AG04449 (cell line): Measurements from ENCODE around the gene TTLL11.

Experiments
- CTCF ChIA-PET: fragments of 350-600 bp; formaldehyde crosslinking; extraction: SDS; loops from one replicate; lab custom pipeline; 2021; ENCODE audit warnings: antibody characterized with exemption; lab: Yijun Ruan, JAX
- POLR2A ChIA-PET: fragments of 400-600, 350-600 bp; formaldehyde crosslinking; extraction: SDS; loops from one replicate; lab custom pipeline; 2020; ENCODE audit warnings: antibody characterized with exemption, inconsistent platforms; lab: Yijun Ruan, JAX
- DNase-seq: peaks from one replicate; pipeline ENCODE4 v3.0.0-alpha.2; 2010; ENCODE audit warnings: low read depth, low spot score
- H3K4me3 ChIP-seq: 2 replicates; pipeline ENCODE4 v1.5.1; 2011; ENCODE audit warnings: low read depth, mild to moderate bottlenecking, control low read depth, low read length
- TF ChIP-seq, protein P1 (sequence below): IDR thresholded peaks from one replicate; pipeline ENCODE4 v1.5.1; 2011; ENCODE audit warnings: mild to moderate bottlenecking, moderate library complexity, low read length, control low read depth, inconsistent platforms; ENCODE audit not compliant: insufficient read depth; ENCODE audit errors: missing control alignments

TTLL11 gene

DNA sequence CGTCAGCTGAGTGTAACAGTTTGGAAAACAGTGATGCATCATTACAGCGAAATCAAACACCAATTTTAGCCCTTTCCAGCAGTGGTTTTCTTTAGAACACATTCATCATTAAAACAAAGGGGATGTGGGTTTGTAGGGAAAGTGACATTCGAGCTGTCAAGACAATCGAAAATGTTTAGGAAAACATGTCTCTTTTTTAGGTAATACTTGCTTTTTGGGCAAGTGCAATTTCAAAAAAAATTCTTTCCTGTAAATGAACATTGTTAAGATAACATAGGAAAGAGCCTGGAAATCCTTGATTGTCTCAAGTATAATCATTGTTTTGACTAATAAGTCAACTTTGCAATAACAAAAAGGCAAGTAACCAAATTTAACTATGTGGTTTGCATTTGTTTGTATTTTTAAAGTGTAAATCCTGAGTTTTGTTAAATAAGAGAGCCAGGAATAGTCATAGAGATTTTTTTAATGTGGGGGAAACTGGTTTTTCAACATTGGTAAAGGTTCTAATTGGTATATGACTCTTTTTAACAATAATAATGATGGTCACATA lies 182.5 kb downstream of the TTLL11 start:
- TF ChIP-seq, protein P1, sequence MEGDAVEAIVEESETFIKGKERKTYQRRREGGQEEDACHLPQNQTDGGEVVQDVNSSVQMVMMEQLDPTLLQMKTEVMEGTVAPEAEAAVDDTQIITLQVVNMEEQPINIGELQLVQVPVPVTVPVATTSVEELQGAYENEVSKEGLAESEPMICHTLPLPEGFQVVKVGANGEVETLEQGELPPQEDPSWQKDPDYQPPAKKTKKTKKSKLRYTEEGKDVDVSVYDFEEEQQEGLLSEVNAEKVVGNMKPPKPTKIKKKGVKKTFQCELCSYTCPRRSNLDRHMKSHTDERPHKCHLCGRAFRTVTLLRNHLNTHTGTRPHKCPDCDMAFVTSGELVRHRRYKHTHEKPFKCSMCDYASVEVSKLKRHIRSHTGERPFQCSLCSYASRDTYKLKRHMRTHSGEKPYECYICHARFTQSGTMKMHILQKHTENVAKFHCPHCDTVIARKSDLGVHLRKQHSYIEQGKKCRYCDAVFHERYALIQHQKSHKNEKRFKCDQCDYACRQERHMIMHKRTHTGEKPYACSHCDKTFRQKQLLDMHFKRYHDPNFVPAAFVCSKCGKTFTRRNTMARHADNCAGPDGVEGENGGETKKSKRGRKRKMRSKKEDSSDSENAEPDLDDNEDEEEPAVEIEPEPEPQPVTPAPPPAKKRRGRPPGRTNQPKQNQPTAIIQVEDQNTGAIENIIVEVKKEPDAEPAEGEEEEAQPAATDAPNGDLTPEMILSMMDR = no peak
- no peak for DNase-seq
- ChIA-PET CTCF (no interaction called here), POLR2A (no interaction called here)
- H3K4me3 ChIP-seq = no peak overlapping the region

DNA sequence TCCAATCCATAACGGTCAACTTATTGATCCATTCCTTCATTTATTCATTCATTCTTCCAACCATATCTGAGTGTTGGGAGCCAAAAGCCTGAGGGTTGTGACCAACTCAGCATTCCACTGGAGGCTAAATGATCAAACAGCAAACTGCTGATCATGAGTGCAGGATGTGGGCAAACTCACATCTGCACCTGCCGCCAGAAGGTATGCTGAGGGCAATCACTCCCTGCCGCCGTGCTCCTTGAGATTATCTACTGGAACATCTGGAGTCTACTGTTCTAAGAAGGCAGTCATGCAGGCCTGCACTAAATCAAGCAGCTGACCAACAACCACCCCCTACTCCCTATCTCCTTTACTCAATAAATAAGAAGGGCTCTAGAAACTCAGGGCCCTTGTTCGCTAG lies 184.0 kb downstream of the TTLL11 start:
- ChIA-PET CTCF (no interaction called here), POLR2A (no interaction called here)
- no peak overlapping the region for H3K4me3 ChIP-seq
- no peak for DNase-seq
- TF ChIP-seq, protein P1 = no peak

DNA sequence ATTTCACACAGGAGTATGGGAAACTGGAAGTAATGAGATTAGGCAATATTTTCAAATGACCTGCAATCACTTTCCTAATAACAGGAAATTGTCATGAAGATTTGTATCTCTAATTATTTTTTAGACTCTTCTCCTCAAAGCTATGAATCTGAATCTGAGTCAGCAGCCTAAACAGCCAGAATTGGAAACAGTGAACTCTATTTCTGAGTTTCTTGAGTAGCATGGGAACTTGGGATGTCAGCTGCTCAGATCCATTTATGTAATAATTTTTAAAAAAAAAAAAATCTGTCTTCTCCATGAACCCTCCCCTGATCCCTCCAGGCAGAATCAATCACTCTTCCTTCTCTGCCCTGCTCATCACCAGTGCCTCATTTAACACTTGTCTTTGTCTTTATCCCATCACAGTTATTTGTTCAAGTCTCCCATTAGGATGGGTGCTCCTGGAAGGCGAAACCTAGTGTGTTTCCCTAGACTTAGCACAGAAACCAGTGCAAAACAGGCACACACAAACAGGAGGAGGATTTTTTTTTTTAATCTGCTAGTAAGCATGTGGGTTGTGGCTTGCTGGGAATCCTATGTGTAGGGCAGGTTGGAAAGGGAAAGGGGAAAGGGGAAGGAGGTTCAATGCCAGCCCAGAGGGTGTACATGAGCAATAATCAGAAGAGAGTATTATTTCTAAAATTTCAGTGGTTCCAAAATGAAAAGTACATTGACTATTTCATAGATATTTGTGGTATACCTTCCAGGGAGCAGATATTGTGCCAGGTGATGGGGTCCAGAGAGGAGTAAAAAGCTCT lies 186.8 kb downstream of the TTLL11 start:
- POLR2A ChIA-PET = no interaction called here
- CTCF ChIA-PET = interaction anchor here (1.3 kb wide), 1 partner anchor 78 kb away, joined by 3 read pairs; no protein-coding TSS in a partner anchor
- TF ChIP-seq, protein P1 = no peak
- no peak overlapping the region for H3K4me3 ChIP-seq
- peak; percentile 44 for DNase-seq

DNA sequence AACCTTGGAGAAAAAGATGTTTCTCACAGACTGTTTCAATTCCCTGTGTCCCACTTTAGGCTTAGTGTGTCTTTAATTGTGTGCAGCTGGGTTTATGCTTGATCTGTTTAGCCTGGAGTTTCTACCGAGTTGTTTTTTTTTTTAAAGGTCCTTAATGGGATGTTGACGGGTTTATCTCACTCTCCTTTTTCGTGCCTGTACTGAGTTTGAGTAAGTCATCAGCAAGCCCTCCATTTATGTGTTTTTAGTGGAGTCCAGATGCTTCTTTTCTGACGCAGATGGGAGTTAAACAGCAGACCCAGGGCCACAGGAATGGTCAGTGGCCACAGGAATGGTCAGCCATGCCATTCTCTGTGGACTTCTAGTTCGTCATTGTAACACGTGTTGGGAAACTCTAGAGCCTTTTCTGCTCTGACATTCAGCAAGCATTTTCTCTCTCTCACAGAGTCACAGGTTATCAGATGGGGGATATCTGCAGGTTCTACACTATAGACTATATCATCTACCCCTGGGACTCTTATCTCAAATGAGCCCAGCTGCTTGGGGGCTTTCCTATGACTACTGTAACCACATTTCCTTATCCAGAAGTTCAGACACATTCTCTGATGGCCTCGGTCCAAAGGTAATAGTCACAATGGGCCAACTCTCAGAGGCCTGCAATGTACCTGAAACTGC lies 190.5 kb downstream of the TTLL11 start:
- peak; percentile 98 for DNase-seq
- ChIA-PET POLR2A (interaction anchor here (0.6 to 0.7 kb wide), 2 partner anchors 137 to 154 kb away, joined by 3 to 5 read pairs; no protein-coding TSS in a partner anchor), CTCF (no interaction called here)

DNA sequence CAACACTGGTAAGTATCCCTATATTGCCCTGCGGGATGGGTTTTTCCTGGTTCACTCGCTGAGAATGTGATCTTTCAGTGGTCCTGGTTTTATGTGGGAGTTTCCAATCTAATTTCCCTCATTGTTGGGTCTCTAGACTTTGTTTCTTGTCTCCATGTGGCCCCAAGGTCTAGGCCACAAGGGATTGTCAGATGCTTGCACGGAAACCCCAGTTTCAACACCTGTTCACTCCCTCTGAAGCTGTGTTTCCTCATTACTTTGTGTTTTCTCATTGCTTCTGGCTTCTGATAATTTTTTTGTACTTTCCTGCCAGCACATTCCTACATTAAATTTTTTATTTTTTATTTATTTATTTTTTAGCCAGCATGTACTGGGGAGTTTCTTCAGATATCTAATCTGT lies 191.5 kb downstream of the TTLL11 start:
- ChIA-PET CTCF (interaction anchor here (1.4 kb wide), 1 partner anchor 355 kb away, joined by 4 read pairs; no protein-coding TSS in a partner anchor), POLR2A (no interaction called here)
- TF ChIP-seq, protein P1 = no peak
- no peak overlapping the region for H3K4me3 ChIP-seq
- no peak for DNase-seq

More for the DNA sequence above, 190.5 kb downstream of the TTLL11 start:
- TF ChIP-seq, protein P1 = no peak
- H3K4me3 ChIP-seq = no peak overlapping the region

DNA sequence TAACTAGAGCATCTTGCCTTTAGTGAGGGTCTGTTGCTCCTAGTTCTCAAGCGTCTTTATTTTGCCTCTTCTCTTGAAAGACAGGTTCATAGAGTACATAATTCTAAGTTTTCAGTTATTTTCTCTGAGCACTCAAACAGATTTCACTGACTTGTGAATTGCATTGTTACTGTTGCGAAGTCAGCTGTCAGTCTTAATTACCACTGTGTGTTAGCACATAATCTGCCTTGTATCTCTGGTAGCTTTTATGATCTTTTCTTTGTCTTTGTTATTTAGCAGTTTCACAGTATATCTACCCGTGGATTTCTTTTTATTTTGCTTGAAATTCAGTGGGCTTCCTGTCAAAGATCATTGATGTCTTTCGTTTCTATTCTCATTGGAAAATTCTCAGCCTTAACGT lies 192.9 kb downstream of the TTLL11 start:
- POLR2A ChIA-PET = no interaction called here
- H3K4me3 ChIP-seq = no peak overlapping the region
- no peak for DNase-seq
- TF ChIP-seq, protein P1 = no peak
- CTCF ChIA-PET = interaction anchor here (0.9 to 1.2 kb wide), 2 partner anchors 11 to 13 kb away, joined by 3 to 4 read pairs; no protein-coding TSS in a partner anchor
